D341Med (cell line): Measurements from ENCODE around the gene RPLP2.
A peak's percentile ranks its signal among the peaks of the same experiment; 100 is the strongest.

Source experiments
- DNase-seq: peaks from one replicate; pipeline ENCODE4 v3.0.0; 2012; ENCODE audit warnings: low spot score

RPLP2 gene

DNA sequence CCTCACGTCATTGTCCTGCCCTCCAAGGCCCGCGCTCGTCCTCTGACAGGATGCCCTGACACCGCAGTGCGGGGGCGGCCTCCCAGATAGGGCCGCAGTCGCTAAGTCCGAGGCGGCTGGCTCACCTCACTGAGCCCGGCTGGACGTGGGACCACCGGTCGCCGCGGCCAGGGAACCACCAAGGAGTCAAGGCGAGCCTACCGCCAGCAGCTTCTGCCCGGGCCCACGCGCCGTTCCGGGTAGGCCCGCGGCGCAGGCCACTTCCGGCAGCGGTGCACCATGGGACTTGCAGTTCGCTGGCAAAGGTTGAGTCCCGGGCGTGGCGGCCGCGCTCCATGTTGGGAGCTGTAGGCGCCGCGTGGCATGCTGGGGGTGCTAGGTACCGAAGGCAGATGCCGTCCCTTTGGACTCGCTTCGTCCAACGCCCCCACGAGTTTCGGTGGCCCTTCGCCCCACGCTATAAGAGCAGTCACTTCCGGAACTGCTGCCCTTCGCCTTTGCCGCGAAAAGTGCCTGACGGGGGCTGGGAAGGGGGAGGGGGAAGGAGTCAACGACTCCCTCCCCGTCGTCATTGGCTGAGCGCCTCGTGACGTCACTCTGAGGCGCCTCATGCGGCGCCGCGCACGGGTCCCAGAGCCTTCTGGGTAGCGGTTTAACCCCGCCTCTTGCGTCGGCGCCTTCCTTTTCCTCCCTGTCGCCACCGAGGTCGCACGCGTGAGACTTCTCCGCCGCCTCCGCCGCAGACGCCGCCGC, at the start of gene RPLP2:
Gene RPLP2, plus strand, starts transcription at position 681 of the 753 bp plus-strand sequence. CDS start 268 bp downstream, outside the sequence.
- peak; percentile 93 for DNase-seq

DNA sequence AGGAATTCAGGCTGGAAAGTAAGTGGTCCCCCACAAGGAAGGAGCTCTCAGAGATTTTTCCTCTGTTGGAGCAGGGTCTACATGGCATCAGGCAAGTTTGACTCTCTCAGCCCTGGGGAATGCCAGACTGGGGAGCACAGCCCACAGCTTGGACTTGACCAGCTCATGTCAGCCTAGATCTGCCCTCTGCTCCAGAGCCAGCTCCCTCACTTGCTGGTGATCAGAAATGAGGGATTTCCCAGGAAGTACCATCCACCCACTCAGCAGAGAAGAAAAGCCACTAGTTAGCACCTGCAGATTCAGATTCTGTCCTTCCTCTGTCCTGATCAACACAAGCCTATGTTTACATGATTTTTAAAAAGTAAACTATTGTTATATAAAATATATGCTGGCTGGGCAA, 49.5 kb upstream of the RPLP2 start:
- no peak for DNase-seq

DNA sequence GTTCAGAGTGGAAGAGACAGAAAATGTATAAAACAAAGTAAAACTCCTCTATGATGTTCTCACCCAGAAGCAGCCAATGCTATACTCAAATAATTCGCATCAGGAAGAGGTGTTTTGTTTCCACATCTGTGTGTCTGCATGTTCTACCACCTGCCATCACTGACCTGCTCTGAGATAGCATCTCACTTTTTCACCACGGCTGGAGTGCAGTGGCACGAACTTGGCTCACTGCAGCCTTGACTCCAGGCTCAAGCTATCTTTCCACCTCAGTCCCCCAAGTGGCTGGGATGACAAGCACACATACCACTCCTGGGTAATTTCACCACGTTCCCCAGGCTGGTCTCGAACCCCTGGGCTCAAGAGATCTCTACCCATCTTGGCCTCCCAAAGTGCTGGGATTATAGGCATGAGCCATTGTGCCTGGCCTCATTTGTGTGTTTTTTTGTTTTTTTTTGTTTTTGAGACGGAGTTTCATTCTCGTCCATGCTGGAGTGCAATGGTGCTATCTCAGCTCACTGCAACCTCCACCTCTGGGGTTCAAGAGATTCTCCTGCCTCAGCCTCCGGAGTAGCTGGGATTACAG, 48.1 kb upstream of the RPLP2 start:
- no peak for DNase-seq

DNA sequence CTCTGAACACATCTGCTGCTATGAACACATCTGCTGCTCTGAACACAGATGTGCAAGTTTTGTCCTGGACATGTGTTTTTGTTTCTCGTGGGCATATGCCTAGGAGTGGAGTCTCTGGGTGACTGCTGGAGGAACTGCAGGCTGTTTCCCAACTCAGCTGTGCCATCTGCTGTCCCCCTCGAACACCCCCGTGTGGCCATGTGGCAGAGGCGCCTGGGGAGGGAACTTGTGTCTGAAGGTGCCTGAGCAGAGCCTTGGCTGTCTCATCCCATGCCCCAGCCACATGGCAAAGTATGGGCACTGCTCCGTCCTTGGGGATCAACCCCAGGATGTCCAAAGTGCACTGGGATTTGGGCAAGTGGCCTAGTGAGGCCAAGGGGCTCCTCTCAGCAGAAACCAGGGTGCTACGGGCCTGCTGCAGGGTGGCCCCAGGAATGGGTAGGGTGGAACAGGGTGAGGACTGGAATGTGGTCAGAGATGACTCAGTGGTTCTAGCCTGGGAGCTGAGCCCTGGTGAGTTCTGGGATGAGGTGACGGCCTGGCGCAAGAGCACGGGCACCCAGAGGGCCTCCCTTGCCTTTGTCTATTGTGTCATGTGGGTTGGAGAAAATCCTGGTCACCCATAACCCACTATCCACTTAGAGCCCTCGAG, 47.2 kb upstream of the RPLP2 start:
- peak; percentile 88 for DNase-seq

GRCh38 chr11:763073-763463, 46.7 kb upstream of the RPLP2 start:
- peak; percentile 38 for DNase-seq

- peak; percentile 36 for DNase-seq
Measured at GRCh38 chr11:763549-764321, 46.0 kb upstream of the RPLP2 start.

DNA sequence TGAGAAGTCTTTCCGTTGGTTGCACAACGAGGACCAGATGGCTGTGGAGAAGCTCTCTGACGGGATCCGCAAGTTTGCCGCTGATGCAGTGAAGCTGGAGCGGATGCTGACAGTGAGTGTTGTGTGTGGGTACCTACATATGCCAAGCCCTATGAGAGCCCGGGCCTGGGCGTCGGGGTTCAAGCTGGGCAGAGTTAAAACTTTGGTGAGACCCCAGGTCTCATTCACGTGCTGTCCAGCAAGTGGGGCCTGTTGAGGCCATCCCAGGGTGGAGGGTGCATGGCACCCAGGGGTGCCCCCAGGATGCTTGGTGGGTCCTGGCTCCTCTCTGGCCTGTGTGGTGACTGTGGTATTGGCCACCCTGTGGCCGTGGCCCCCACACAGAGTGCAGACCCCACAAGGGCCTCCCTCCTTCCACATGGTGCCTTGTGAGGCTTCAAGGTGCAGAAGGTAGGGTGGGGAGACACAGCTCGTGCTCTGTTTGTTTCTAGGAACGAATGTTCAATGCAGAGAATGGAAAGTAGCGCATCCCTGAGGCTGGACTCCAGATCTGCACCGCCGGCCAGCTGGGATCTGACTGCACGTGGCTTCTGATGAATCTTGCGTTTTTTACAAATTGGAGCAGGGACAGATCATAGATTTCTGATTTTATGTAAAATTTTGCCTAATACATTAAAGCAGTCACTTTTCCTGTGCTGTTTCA, 45.3 kb upstream of the RPLP2 start:
- DNase-seq = no peak

- peak; percentile 83 for DNase-seq
Measured at GRCh38 chr11:765025-765801, 44.6 kb upstream of the RPLP2 start.

GRCh38 chr11:765802-766091, 44.0 kb upstream of the RPLP2 start:
- no peak for DNase-seq

GRCh38 chr11:766106-766935, 43.4 kb upstream of the RPLP2 start:
- no peak for DNase-seq

GRCh38 chr11:766936-767210, 42.9 kb upstream of the RPLP2 start:
- no peak for DNase-seq

GRCh38 chr11:767238-767637, 42.5 kb upstream of the RPLP2 start:
- no peak for DNase-seq

GRCh38 chr11:769887-770641, 39.7 kb upstream of the RPLP2 start:
- DNase-seq = no peak

- DNase-seq = no peak
Measured at GRCh38 chr11:770642-771616, 38.8 kb upstream of the RPLP2 start.

DNA sequence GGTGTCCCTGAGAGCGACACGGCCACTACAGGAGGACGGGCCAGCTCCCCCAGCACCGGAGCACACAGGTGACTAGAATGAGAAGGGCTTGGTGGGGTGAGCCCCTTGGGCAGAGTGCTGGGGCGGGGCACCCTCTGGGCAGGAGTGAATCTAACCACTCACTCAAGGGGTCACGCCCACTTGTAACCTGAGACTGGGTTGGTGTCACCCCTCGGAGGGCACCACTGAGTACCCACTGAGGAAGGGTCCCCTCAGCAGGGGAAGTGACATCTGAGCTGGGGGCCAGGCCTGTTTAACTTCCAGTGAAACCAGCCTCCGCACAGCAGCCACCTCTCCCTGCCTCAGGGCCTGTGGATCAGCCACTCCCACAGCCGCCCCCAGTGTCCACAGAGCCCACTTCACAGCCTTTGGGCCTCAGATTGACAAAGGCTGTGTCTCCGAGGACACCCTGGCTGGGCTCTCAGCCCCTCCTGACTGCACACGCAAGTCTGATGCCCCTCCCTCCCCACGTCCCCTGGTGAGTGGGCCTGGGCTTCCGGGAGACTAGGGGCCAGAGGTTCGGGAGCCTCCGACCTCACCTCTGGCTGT, 38.1 kb upstream of the RPLP2 start:
- DNase-seq = no peak

DNA sequence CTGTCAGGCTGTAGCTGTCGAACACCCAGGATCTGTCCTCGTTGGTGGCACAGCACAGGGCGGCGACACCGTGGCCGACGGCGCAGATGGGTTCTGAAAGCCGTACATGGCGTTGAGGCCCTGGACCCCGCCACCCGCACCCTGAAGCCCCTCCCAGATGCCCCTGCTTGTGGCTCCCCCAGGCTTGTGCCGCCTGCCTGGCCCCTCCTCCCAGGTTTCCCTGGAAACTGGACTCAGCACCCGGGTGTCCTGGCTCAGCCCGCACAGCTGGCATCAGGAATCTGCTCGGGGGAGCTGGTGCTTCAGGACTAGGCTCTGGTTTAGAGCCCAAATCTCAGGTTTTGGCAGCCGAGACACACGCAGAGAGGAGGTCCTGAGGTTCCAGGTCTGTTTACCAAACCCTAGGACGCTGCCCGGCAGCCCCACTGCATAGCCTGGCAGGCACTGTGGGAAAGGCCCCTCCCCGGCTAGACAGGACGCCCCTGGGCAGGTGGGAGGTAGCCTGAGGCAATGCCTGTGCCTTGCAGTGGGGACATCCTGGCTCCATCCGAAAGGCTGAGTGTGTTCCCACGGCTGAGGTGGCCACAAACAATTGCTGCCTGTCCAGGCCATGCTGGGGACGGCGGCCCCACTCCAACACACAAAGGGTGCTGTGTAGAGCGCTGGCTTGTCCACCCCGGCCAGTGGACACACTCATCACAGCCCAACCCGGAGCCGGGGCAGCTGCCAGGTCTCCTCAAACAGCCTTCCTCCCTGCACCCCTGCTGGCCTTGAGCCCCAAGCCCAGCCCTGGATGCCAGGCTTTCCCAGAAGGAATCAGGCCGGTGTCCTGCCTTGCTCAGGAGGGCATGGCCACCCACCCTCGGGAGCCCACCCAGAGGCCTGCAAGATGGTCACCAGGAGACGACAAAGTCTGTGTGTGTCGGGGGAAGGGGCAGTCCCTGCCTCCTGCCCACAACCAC, 37.1 kb upstream of the RPLP2 start:
- no peak for DNase-seq

DNA sequence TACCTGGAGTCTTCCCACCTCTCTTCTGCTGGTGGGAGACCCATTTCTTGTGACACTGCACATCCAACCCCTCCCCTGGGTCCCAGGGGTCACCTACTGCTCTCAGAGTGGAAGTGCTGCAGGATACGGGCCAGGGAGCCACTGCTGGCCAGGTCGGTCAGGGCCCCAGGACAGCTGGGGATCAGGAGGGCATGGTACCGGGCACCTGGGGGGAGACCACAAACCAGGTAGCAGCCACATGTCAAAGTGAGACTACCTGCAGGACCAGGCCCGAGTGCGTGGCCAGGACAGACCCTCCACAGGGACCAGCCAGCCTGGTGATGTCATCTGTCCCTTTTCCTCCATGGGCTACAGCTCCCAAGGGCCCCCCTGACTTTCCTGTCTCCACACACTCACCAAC, 36.3 kb upstream of the RPLP2 start:
- no peak for DNase-seq
